ENCODE data around the gene HHIP. TPM values are rescaled to one million over a fixed set of nuclear protein-coding genes. Genes with fewer than 3 reads are reported as not detected.

Gene HHIP
- total RNA-seq, 1 donor from 2014 or later: not detected

- H3K4me1 Mint-ChIP-seq: no peaks in the 10 kb centered on the region
- H3K4me3 Mint-ChIP-seq: no peak overlapping the region
- Histone ChIP-seq H4K20me1 (ENCODE audit: low read depth) (no peaks in the 10 kb centered on the region), H3K9me3 (ENCODE audit: low read depth) (no peaks in the 10 kb centered on the region), H3K27ac (no peak overlapping the region), H3K27me3 (no peaks in the 10 kb centered on the region), H3K4me3 (no peak overlapping the region), H3K9ac (no peak overlapping the region), H3K4me2 (no peak overlapping the region), H2AFZ (replicated peaks) (no peak overlapping the region), H3K79me2 (ENCODE audit: low read depth) (no peaks in the 10 kb centered on the region), H3K4me1 (peaks cover 7% of the 10 kb centered on the region), H3F3A (ENCODE audit: low read depth) (no peaks in the 10 kb centered on the region), H3K36me3 (no peaks in the 10 kb centered on the region)
- H3K27ac Mint-ChIP-seq: no peak overlapping the region
- no peak for TF ChIP-seq EZH2phosphoT487 (IDR thresholded peaks at IDR 0.05)
- TF ChIP-seq EZH2 (IDR thresholded peaks at IDR 0.05): no peak
- no peak for TF ChIP-seq CTCF (IDR thresholded peaks at IDR 0.05)
- no peak for DNase-seq (ENCODE audit: low spot score)
- no peaks in the 10 kb centered on the region for H3K9me3 Mint-ChIP-seq
- no peaks in the 10 kb centered on the region for H3K27me3 Mint-ChIP-seq (ENCODE audit: insufficient read depth, low read depth)
- no peaks in the 10 kb centered on the region for H3K36me3 Mint-ChIP-seq
Measured at GRCh38 chr4:144666539-144667175, 20.7 kb downstream of the HHIP start.

- no peak overlapping the region for H3K27ac Mint-ChIP-seq
- H3K9me3 Mint-ChIP-seq: no peaks in the 10 kb centered on the region
- Histone ChIP-seq H3K4me2 (no peak overlapping the region), H3K79me2 (ENCODE audit: low read depth) (no peaks in the 10 kb centered on the region), H3K27me3 (no peaks in the 10 kb centered on the region), H3K4me3 (no peak overlapping the region), H3K9me3 (ENCODE audit: low read depth) (no peaks in the 10 kb centered on the region), H3K27ac (no peak overlapping the region), H4K20me1 (ENCODE audit: low read depth) (no peaks in the 10 kb centered on the region), H2AFZ (replicated peaks) (no peak overlapping the region), H3K9ac (no peak overlapping the region), H3K36me3 (no peaks in the 10 kb centered on the region), H3F3A (ENCODE audit: low read depth) (no peaks in the 10 kb centered on the region), H3K4me1 (peaks cover 7% of the 10 kb centered on the region)
- no peak for DNase-seq (ENCODE audit: low spot score)
- no peak for TF ChIP-seq EZH2phosphoT487 (IDR thresholded peaks at IDR 0.05)
- no peak for TF ChIP-seq CTCF (IDR thresholded peaks at IDR 0.05)
- no peak for TF ChIP-seq EZH2 (IDR thresholded peaks at IDR 0.05)
- no peaks in the 10 kb centered on the region for H3K4me1 Mint-ChIP-seq
- no peak overlapping the region for H3K4me3 Mint-ChIP-seq
- H3K27me3 Mint-ChIP-seq (ENCODE audit: insufficient read depth, low read depth): no peaks in the 10 kb centered on the region
- no peaks in the 10 kb centered on the region for H3K36me3 Mint-ChIP-seq
Measured at GRCh38 chr4:144667500-144667899, 21.5 kb downstream of the HHIP start.

- no peak overlapping the region for H3K27ac ChIP-seq
- no peak overlapping the region for H3K4me3 ChIP-seq
- H3F3A ChIP-seq (ENCODE audit: low read depth): no peaks in the 10 kb centered on the region
- H3K9me3 Mint-ChIP-seq: no peaks in the 10 kb centered on the region
- no peaks in the 10 kb centered on the region for H3K36me3 Mint-ChIP-seq
- no peak overlapping the region for H2AFZ ChIP-seq (replicated peaks)
- H3K27me3 ChIP-seq: no peaks in the 10 kb centered on the region
- H3K27ac Mint-ChIP-seq: no peak overlapping the region
- TF ChIP-seq CTCF (IDR thresholded peaks at IDR 0.05) (no peak), EZH2 (IDR thresholded peaks at IDR 0.05) (no peak), EZH2phosphoT487 (IDR thresholded peaks at IDR 0.05) (no peak)
- no peaks in the 10 kb centered on the region for H3K4me1 ChIP-seq
- H3K4me1 Mint-ChIP-seq: peaks cover 9% of the 10 kb centered on the region
- no peak overlapping the region for H3K9ac ChIP-seq
- no peak overlapping the region for H3K4me2 ChIP-seq
- H4K20me1 ChIP-seq (ENCODE audit: low read depth): no peaks in the 10 kb centered on the region
- no peaks in the 10 kb centered on the region for H3K27me3 Mint-ChIP-seq (ENCODE audit: insufficient read depth, low read depth)
- DNase-seq (ENCODE audit: low spot score): no peak
- H3K9me3 ChIP-seq (ENCODE audit: low read depth): no peaks in the 10 kb centered on the region
- H3K36me3 ChIP-seq: no peaks in the 10 kb centered on the region
- H3K4me3 Mint-ChIP-seq: no peak overlapping the region
- no peaks in the 10 kb centered on the region for H3K79me2 ChIP-seq (ENCODE audit: low read depth)
Measured at GRCh38 chr4:144670776-144671175, 24.8 kb downstream of the HHIP start.

Data from neural progenitor cell (in vitro differentiated cells).